ENCODE data around the gene GOLGA8J. TPM values are rescaled to one million over a fixed set of nuclear protein-coding genes. Genes with fewer than 3 reads are reported as not detected.
"Not testable (repeated sequence)": the region's sequence is repeated elsewhere in the genome, so short reads cannot be mapped to it uniquely, and the experiment has no call there.

The GOLGA8J gene
- total RNA-seq: under 1 TPM in 1 of 4 donors, not detected in 3; 0.34 TPM
- polyA plus RNA-seq: not detected
- long read RNA-seq, donor 1: 0 reads
- long read RNA-seq, donor 2: 0 reads

- no CpG with 5 or more reads among the region's 7 CpGs for WGBS, 3 donors
- H3K27ac ChIP-seq; H3K4me3 ChIP-seq; H3K27me3 ChIP-seq (ENCODE audit: insufficient read depth in 3 of 3, low read length in 2 of 3); ATAC-seq; H3K36me3 ChIP-seq (ENCODE audit: insufficient read depth in 1 of 2, low read depth in 1 of 2); H3K9me3 ChIP-seq; H3K4me1 ChIP-seq; DNase-seq; intact Hi-C loops (cut with DNase I): not testable (repeated sequence)
These were observed at the start of gene GOLGA8J for GRCh38 chr15:30082655-30083054. GOLGA8J (plus strand) TSS chr15:30082955; CDS start chr15:30083053, 98 bp downstream.

- Histone ChIP-seq H3K27me3 (ENCODE audit: insufficient read depth in 3 of 3, low read length in 2 of 3) (no peaks in the 10 kb centered on the region), H3K4me1 (no peaks in the 10 kb centered on the region), H3K9me3 (no peaks in the 10 kb centered on the region), H3K36me3 (ENCODE audit: insufficient read depth in 1 of 2, low read depth in 1 of 2) (no peaks in the 10 kb centered on the region), H3K4me3 (no peak overlapping the region), H3K27ac (no peak overlapping the region)
- TF ChIP-seq CTCF (IDR thresholded peaks at IDR 0.05): no peak
- intact Hi-C loops (cut with DNase I): no loop called here
- no peak for ATAC-seq
- DNase-seq: no peak
- WGBS, 3 donors: 76 to 87% (median 79%) methylated on average over 3 of the region's 3 CpGs
These were observed 49.5 kb upstream of the GOLGA8J start for GRCh38 chr15:30033211-30033610.

GRCh38 chr15:30033763-30034162, 49.0 kb upstream of the GOLGA8J start:
- H3K4me3 ChIP-seq: no peak overlapping the region
- DNase-seq: no peak
- WGBS, 3 donors: 81 to 92% (median 85%) methylated on average over 4 of the region's 4 CpGs
- no peak for TF ChIP-seq CTCF (IDR thresholded peaks at IDR 0.05)
- no peak for ATAC-seq
- H3K36me3 ChIP-seq (ENCODE audit: insufficient read depth in 1 of 2, low read depth in 1 of 2): no peaks in the 10 kb centered on the region
- intact Hi-C loops (cut with DNase I): no loop called here
- no peaks in the 10 kb centered on the region for H3K4me1 ChIP-seq
- H3K27ac ChIP-seq: no peak overlapping the region
- H3K9me3 ChIP-seq: no peaks in the 10 kb centered on the region
- H3K27me3 ChIP-seq (ENCODE audit: insufficient read depth in 3 of 3, low read length in 2 of 3): no peaks in the 10 kb centered on the region

- ATAC-seq: no peak
- intact Hi-C loops (cut with DNase I): no loop called here
These were observed 46.6 kb upstream of the GOLGA8J start for GRCh38 chr15:30036036-30036703.

More at GRCh38 chr15:30036036-30036703, 46.6 kb upstream of the GOLGA8J start:
- WGBS, 3 donors: 57 to 74% (median 68%) methylated on average over 6 of the region's 6 CpGs
- Histone ChIP-seq H3K36me3 (ENCODE audit: insufficient read depth in 1 of 2, low read depth in 1 of 2) (no peaks in the 10 kb centered on the region), H3K4me3 (no peak overlapping the region), H3K4me1 (no peaks in the 10 kb centered on the region), H3K27me3 (ENCODE audit: insufficient read depth in 3 of 3, low read length in 2 of 3) (no peaks in the 10 kb centered on the region), H3K9me3 (no peaks in the 10 kb centered on the region), H3K27ac (no peak overlapping the region)
- TF ChIP-seq CTCF (IDR thresholded peaks at IDR 0.05): no peak
- no peak for DNase-seq

Data from psoas muscle (tissue), 8 donors.